Measurements from ENCODE around the gene LRRFIP1.

LRRFIP1 gene

DNA sequence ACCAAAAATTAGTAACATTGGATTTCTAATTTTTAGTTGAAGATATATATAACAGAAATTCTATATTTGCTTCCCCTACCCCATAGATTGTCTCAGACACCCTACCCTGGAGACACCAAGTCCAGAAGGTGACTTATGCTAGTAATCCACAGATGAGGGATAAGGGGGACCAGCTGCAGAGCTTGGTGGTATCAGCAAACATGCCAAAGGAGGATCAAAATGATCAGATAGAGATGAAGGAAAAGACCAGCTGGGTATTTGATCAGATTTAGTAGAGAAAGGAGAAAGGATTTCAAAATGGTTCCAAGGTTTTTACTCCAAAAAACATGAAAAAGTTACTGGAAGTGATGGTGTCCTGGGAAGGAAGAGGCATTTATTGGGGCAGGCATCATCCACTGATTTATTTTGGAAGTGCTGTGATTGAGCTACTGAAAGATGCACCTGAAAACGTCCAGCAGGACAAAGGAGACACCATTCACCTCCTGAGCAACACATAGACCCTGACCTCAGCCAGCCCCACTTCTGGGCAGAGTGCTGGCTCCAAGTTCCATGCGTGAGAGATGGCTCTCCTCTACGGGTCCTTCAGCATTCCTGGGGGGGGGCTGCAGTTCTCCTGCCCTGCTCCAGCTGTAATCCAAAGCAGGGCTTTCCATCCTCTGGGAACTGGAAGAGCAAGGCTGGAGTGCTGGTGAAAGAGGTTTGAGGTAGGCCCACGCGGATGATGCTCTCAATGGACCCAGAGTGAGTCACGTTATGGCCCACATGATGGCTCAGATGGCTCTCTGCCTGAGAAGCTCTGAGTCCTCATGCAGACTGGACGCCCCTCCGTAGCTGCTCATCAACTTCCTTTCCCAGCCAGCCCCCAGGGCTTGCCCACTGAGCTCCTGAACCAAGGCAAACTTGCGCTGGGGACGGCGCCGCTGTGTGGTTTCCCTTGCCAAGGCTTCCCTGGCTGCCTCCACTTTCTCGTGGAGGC lies 3.7 kb upstream of the LRRFIP1 start:
- peak; percentile 47 for DNase-seq

DNA sequence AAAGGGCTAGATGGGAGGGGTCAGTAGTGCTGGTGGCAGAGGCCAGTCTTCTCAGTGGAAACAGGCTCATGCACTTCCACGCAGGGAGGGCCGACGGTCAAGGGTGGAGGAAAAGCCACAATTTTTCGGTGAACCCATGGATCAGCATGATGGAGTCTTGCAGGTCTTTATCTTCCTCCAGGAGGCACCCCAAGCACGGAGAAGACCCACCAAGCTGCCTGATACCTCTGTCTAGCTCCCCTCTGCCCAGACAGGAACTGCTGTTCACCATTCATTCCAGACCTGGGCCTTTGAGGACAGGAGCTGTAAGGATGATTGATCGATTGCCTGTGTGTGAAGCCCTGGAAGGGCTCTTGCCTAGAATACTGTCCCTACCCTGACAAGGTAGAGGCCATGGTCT lies 2.8 kb upstream of the LRRFIP1 start:
- no peak for DNase-seq

DNA sequence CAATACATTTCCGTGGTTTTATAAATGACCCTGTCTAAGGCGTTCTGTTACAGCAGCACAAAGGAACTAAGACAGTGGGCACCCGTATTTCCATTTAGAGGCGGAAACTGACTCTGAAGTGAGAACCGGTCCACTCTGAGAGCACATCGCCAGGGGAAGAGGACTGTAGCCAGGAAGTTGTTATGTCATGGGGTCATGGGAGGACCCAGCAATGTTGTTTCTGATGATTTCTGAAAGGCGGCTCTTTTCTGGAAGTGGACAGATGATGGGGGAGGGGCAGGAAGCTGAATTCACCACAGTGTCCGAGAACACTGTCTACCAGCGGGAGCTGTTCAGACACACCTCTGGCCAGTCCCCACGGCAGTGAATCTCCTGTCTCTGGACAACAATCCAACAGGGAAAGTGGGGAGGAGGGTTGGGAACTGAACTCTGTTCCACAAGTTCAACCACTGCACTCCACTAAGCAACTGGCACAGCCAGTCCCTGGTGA lies 2.1 kb upstream of the LRRFIP1 start:
- DNase-seq: no peak

DNA sequence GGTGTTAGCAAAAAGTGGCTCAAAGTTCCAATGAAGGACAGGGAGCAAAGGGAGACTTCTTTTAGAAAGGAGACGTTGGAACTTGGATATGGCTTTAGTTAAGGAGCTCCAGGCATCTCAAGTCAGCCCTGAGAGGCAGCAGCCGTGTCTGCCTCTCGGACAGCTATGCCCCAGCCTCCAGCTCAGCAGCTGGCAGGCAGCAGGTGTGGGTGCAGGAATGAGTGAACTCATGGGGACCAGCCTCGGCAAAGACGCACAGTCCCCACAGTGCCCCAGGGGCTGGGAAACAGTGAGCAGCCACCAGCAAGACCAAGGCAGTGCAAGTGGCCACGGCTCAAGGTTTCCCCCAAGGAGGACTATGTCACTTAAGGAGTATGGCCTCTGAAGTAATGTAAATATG lies 1.6 kb upstream of the LRRFIP1 start:
- DNase-seq: no peak

DNA sequence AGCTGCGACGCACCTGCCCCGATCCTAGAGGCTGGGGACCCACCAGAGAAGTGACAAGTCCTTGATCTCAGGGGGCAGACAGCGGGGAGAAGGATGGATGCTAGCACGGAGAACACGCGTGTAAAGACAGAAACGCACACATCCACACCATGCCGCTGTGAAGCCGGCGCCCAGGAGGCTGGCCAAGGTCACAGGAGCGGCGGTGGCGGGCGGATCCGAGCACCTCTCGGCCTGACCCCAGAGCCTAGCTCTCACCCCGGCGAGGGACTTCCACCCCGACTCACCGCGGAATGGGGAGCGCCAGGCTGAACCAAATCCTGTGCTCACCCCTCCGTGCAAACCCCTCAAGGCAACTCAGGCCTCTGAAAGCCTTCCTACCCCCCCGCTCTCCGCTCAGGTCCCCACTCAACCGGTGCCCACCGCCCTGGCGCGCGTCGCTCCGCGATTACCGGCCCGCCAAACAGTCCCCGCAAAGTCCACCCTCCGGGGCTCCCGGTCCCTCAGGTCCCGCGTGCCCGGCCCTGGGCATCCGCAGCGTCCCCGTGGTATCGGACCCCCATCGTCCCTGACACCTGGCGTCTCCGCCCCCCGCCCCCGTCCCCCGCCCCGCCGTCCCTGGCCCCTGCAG lies 460 bp upstream of the LRRFIP1 start:
- DNase-seq: no peak

DNA sequence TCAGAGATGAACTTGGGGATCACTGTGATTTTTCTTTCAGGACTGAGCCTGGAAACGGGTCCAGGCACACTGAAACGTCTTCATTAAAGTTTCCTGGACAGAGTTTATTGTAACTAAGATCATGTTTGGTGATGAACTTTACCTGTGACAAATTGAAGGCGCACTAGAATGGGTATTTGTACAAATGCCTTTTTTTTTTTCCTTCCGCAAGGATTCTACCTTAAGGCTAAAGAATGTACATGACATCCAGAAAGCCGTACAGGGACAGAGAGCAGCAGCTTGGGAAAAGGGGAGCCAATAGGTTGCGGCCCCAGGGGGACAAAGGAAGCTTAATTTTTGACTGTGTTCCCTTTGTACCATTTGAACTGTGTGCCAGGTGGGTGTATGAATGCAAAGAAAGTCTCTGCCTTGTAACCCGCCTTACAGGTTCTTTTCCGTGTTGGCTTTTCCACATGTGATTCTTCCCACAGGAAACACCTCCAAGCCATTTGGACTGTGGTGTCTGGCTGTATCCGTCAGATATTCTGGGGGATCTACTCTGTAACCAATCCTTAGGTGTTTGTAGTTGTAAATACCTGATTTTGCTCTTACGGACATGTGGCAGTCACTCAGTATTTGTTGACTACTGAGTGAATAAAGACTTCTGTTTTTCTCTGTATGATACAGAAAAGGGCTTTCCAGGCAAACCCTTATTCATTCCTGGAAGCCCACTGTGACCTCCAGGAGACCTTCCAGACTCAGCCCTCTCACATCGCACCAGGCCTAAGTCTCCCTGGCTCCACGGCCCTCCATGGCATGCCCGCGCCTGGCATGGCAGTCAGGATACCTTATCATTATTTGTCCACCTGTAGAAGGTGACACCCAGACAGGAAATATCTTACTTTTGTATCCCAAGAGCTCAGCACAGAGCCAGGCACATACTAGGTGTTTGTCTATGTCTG lies 1.1 kb downstream of the LRRFIP1 start:
- no peak for DNase-seq

DNA sequence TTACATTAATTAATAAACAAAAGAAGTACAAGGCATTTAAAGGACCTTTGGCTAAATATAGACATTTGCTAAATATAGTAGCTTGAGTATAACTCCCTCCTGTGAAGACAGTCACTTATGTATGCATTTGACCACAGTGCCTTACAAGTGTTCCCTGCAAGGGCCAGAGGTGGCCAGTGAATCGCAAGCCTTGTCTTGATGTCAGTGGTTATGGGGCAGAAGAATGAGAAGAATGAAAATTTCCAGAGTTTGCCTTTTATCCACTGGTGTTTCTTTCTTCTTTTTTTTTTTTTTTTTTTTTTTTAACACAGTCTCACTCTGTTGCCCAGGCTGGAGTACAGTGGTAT lies 1.8 kb downstream of the LRRFIP1 start:
- no peak for DNase-seq

DNA sequence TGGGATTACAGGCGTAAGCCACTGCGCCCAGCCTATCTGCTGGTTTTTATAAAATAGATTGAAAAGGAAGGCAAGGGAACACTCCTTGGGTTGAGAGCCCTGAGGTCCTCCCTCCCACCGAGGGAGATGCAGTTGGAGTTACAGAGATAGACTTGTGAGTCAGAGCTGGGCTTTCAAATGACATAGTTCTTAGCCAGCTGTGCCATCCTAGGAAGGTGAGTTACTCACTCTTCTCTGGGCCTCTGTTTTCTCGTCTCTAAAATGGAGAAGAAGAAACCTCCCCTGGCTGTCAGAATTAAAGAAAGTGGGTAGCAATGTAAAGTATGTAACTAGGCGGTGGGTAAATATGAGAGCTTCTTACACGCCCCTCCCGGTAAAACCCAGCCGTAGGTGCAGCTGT lies 2.4 kb downstream of the LRRFIP1 start:
- DNase-seq: no peak

DNA sequence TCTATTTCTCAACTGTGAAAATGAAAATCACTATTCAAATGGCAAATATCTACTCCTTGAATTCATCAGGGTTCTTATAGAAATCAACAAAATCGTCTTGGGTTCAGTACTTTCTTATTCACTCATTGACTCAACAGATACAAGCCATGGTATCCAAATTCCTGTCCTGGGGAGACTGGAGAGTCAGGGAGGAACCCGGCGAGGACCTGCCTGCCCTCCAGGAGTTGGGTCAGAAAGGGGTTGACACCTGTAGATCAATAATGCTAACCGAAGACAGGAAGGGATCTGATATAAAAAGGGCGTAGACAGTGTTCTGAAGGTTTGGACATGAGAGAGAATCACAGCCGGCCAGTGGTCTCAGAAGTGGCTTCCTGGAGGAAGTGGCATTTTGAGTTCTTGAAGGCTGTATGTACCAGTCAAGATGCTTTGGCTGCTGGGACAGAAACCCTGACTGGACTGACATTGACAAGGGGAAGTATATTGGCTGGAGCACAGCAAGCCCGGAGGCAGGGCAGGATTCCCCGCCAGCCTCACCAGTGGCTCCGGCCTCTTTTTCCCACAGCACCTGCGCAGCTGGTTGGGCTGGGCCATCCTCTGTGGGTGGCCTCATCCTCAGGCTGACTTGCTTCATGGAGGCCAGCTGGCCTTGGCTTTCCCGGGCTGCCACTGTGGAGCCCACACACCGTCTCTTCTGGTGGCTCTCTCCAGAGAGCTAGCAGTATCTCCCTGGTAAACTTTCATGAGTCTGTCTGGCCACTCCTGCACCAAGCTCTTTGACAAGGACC lies 3.0 kb downstream of the LRRFIP1 start:
- no peak for DNase-seq

DNA sequence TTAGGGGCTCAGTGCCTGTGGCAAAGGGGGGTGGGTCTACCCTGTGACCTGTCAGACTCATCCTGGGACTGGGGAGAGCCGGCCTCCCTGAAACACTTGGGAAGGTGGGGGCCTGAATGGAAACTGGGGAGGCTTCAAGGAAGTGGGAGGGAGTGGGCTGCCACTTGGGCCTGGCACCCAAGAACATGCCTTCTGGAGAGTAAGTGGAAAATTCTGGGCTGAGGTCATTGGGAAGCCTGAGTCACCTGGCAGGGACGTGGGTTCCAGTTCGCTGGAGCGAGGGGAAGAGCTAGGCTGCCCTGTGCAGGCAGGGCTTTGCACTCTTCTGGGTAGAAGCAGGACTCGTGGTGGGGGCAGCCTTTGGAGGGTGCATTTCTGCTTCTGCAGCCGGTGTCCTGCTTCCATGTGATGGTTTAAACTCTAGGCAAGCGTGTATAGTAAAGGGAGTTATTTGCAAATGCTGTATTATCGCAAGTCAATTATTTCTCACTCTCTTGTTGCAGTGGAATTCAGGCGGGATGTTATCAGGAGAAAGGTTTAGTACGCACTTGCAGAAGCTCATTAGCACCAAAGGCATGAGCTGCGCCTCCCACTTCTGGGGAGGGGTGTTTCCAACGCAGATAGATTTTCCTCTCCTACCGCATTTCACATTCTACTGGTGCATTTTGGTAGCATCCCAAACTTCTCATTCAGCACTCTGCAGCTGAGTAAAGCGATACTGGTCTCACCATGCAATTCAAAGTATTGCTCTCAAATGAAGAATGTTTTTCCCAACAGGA lies 3.8 kb downstream of the LRRFIP1 start:
- no peak for DNase-seq

DNA sequence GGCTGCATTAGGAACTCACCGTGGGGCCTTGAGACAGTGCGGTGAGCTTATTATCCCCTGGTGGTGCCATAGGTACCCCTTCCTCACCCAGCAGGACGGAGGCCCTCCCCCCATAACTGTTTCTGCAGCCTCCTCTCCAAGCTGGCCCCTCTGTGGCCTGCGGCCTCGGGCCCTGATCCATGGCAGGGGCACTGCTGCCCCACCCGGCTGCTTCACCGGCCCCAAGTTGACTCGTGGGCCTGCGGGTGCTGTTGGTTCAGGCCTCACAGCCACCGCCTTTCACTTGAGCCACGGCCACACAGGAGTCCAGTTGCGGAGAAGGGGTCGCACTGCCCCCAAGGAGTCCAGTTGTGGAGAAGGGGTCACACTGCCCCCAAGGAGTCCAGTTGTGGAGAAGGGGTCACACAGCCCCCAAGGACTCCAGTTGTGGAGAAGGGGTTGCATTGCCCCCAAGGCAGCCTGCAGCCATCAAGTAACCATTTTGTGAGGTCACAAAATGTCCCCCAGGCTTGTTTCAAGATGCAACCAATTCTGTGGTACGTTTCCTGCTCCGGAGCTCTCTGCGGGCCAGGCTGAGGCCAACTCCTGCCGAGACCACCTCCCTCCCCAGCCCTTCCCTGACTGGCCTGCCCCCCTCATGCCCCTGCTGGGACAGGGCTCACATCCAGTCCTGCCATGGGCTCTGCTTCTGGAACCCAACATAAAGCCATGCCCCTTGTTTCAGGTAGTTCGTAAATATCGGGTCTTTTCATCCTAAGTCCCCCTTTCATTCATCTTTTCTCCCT lies 4.6 kb downstream of the LRRFIP1 start:
- no peak for DNase-seq

DNA sequence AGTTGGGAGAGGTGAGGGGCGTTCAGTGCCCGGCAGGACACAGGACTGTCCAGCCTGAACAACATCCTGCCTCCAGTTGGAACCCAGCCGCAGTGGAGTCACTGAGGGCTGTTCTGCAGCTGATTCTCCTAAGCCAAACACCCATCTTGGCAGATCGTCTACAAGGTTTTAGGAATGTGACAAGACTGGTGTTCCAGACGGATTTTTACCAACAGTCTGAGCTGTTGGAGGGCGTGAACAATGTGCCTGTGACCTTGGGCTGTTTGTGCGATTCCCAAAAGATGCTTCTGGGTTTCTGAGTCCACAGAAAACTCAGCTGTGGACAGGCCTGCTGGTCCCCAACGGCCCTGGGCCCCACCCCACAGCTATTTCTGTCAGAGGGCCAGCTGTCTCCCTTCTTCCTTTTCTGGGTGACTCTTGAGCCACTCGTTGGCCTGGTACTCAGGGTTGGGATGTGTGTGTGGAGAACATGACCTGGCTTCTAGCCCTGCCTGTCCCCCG lies 5.7 kb downstream of the LRRFIP1 start:
- no peak for DNase-seq

DNA sequence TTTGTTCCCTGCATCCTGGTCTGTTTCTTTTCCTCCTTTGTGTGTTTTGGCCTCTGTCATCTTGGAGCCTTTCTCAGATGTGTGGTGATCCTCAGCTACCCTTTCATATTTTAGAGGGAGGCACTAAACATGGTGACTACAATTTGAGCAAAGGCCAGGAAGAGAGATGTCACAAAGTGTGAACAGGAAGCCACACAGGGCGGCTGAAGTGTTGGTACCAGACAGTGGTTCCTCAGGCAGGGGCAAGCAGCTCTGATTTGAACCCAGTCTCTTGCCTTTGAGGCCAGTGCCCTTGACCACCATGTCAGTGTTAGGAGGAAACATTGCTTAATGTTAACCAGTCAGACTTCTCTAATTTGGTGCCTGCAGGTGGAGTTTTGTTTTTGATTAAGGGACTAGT lies 9.2 kb downstream of the LRRFIP1 start:
- DNase-seq: no peak

DNA sequence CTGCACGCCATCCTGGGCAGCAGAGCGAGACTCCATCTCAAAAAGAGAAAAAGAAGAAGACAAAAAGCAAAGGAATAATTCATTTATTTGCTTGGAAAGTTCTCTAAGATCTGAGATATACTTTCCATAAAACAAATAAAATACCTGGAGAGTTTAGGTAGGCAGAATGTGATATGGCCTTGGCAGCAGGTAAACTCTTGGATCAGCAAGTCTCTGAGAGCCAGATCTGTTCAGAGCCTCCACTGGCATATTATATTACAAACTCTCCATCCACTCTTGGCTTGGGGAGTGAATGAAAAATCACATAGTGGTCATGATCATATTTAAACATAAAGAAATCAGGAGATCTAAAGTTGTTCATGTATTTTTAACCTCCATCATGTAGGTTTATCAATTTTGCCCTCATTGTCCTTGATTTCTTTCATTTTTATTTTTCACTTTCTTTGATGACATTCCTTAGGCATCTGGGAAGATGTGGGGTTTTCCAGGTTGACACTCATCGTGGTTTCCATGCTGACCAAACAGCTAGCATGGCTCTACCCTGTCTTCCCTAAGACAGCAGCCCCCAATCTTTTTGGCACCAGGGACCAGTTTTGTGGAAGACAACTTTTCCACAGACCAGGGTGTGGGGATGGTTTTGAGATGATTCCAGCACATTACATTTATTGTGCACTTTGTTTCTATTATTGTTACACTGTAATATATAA lies 10.2 kb downstream of the LRRFIP1 start:
- no peak for DNase-seq

DNA sequence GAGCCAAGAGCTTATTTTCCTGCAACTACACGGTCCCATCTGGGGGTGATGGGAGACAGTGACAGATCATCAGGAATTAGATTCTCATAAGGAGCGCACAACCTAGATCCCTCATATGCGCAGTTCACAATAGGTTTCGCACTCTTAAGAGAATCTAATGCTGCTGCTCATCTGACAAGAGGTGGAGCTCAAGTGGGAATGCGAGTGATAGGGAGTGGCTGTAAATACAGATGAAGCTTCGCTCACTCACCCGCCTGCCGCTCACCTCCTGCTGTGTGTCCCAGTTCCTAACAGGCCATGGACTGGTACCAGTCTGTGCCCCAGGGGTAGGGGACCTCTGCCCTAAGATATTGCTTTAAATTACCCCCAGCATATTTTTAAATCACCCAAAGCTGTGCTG lies 10.8 kb downstream of the LRRFIP1 start:
- no peak for DNase-seq

DNA sequence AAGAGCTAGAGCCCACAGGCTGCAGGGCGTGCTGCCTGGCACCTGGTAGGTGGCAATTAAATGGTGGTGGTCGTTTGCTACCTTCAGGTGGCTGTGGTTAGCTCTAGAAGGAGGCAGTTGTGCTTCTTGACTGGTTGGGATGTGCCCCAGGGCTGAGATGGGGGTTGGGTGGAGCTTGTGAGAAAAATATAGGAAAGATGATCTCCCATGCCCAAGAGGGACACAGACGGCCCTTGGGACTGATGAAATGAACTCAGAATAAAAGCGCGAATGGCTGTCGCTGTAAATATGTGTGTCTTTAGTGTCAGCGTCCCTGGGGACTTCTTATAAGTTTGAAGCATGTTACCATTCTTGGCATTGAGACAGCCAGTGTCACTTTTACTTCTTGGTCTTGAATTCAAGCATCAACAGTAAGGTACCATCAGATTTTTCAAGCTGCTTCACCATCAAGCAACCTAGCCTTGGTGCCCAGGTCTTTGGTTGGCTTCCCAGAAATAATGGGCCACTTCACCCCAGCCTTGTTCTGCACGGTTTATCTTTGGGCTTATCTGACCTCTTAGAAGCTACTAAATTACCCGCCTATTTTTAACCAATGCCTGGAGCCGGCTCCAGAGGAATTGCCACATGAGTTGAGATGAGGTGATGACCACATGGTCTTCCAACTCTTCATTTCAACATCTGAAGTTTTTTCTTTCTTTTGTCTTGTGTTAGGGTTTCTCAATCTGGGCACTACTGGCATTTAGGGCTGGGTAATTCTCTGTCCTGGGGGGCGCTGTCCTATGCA lies 11.9 kb downstream of the LRRFIP1 start:
- no peak for DNase-seq

DNA sequence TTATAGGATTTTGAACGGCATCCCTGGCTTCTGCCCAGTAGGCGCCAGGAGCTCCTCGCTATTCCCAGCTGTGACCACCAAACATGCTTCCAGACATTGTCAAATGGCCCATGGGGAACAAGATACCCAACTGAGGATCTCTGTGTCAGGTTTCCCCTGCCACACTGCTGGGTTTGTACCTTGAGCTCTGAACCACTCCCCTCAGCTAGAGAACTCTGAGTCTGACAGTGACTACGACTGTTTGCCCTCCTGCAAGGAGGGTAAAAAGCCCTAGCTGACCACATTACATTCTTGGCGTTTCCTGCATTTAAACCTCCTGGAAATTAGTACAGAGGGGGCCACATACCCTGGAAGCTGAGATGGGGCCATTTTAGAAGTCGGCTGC lies 12.4 kb downstream of the LRRFIP1 start:
- no peak for DNase-seq

DNA sequence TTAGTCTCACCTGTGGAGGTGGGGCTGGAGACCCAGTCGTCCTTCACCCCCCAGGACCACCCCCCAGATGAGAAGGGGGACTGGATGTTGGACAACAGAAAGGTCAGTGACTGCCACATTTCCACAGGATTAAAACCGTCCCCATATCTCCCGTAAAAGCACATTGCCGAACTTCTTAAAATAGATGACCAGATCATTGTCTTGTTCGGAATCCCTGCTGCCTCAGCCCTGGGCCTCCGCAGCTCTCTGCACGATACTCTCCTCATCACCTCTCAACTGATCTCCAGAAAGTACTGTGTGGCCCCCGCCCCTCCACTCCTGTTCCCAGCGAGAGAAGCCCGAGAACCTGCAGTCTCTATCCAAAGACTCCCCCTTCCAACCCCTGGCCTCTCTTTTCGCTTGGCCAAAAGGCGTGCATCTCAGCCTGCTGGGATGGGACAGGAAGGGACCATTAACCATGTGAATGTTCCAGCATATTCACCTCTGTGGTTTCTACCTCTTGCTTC lies 13.2 kb downstream of the LRRFIP1 start:
- no peak for DNase-seq
